ENCODE measurements around the gene AK5. TPM values are rescaled to one million over a fixed set of nuclear protein-coding genes. Genes with fewer than 3 reads are reported as not detected.

Gene AK5
- polyA plus RNA-seq, 1 donor (not counting 4 experiments of a cell fraction or from before 2014, with no cell fraction given): 0.30 TPM

DNA sequence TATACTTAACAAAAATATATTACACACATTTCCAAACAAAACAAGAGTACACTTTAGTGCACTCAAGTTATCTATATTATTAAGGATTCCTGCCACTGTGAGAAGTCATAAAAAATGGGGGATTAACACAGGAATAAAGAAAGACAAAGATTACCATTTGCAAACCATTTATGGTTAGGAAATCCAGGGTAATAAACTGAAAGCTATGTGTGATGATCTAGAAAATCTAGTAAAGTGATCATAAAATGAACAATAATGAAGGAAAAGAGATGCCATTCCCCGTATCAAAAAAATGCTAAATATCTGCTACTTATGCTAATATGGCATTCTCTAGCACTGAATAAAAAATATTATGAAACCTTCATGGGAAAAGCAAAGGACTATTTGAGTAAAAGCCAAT is 101.4 kb downstream of the AK5 start:
- no peaks in the 10 kb centered on the region for H4K20me1 ChIP-seq (ENCODE audit: control insufficient read depth, extremely low read depth, insufficient read depth, low read length)
- H3K36me3 ChIP-seq (ENCODE audit: control insufficient read depth in 2 of 2, extremely low read depth in 1 of 2, insufficient read depth in 2 of 2, low read length in 2 of 2): no peaks in the 10 kb centered on the region
- H3K27me3 ChIP-seq (ENCODE audit: control insufficient read depth, extremely low read depth, insufficient read depth, low read length): no peaks in the 10 kb centered on the region
- H3K79me2 ChIP-seq (ENCODE audit: control insufficient read depth, insufficient read depth, low read length): no peaks in the 10 kb centered on the region
- no peak overlapping the region for H3K4me2 ChIP-seq (ENCODE audit: control insufficient read depth, extremely low read depth, insufficient read depth, low read depth, low read length)
- H2AFZ ChIP-seq (ENCODE audit: control insufficient read depth, low read length): no peak overlapping the region
- no peaks in the 10 kb centered on the region for H3K9me3 ChIP-seq (ENCODE audit: control insufficient read depth, low read depth, low read length)
- TF ChIP-seq, protein P1, sequence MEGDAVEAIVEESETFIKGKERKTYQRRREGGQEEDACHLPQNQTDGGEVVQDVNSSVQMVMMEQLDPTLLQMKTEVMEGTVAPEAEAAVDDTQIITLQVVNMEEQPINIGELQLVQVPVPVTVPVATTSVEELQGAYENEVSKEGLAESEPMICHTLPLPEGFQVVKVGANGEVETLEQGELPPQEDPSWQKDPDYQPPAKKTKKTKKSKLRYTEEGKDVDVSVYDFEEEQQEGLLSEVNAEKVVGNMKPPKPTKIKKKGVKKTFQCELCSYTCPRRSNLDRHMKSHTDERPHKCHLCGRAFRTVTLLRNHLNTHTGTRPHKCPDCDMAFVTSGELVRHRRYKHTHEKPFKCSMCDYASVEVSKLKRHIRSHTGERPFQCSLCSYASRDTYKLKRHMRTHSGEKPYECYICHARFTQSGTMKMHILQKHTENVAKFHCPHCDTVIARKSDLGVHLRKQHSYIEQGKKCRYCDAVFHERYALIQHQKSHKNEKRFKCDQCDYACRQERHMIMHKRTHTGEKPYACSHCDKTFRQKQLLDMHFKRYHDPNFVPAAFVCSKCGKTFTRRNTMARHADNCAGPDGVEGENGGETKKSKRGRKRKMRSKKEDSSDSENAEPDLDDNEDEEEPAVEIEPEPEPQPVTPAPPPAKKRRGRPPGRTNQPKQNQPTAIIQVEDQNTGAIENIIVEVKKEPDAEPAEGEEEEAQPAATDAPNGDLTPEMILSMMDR (optimal IDR thresholded peaks at IDR 0.05 in 1 of 3, IDR thresholded peaks at IDR 0.05 in 1 of 3, conservative IDR thresholded peaks at IDR 0.05 in 1 of 3; ENCODE audit: extremely low read depth in 1 of 3, insufficient read depth in 2 of 3, low read length in 3 of 3): no peak
- no peak for TF ChIP-seq EZH2 (IDR thresholded peaks at IDR 0.05; ENCODE audit: low read length)
- no peak for DNase-seq (ENCODE audit: low read depth, low spot score)
- H3K4me3 ChIP-seq (ENCODE audit: control insufficient read depth in 2 of 3, extremely low read depth in 1 of 3, insufficient read depth in 2 of 3, low read depth in 1 of 3, low read length in 3 of 3): no peak overlapping the region
- dilution Hi-C loops (cut with MboI; ENCODE audit: extremely low pct_ligation_motif_present, low sequenced_read_pairs): no loop called here
- H3K4me1 ChIP-seq (ENCODE audit: control insufficient read depth, extremely low read depth, insufficient read depth, low read length): no peaks in the 10 kb centered on the region
- no peak for FAIRE-seq
- H3K9ac ChIP-seq (ENCODE audit: control insufficient read depth, extremely low read depth, insufficient read depth, low read length): no peak overlapping the region
- H3K9me1 ChIP-seq (ENCODE audit: control insufficient read depth, extremely low read depth, insufficient read depth, low read length): no peaks in the 10 kb centered on the region
- no peak overlapping the region for H3K27ac ChIP-seq (ENCODE audit: control insufficient read depth, insufficient read depth, low read length)

DNA sequence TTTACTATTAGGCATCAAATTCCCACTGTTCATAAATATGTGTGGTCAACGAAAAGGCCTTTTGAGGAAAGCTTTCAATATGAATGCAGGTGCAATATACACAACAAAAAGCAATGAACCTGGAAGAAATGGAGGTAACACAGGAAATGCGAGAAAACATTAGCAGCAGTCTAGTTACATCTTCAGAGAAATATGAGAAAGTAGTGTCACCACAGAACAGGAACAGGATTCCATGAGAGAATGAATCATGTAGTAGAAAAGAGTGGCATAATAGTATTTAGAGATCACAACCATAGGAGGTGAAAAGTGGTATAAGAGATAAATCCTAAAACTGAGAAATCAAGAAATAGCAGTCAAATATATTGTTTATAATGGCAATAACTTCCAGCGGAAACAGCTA is 103.7 kb downstream of the AK5 start:
- Histone ChIP-seq H2AFZ (ENCODE audit: control insufficient read depth, low read length) (no peak overlapping the region), H3K4me2 (ENCODE audit: control insufficient read depth, extremely low read depth, insufficient read depth, low read depth, low read length) (no peak overlapping the region), H3K9ac (ENCODE audit: control insufficient read depth, extremely low read depth, insufficient read depth, low read length) (no peak overlapping the region), H3K27ac (ENCODE audit: control insufficient read depth, insufficient read depth, low read length) (no peak overlapping the region), H3K36me3 (ENCODE audit: control insufficient read depth in 2 of 2, extremely low read depth in 1 of 2, insufficient read depth in 2 of 2, low read length in 2 of 2) (no peaks in the 10 kb centered on the region), H3K4me3 (ENCODE audit: control insufficient read depth in 2 of 3, extremely low read depth in 1 of 3, insufficient read depth in 2 of 3, low read depth in 1 of 3, low read length in 3 of 3) (no peak overlapping the region), H3K9me1 (ENCODE audit: control insufficient read depth, extremely low read depth, insufficient read depth, low read length) (no peaks in the 10 kb centered on the region), H3K79me2 (ENCODE audit: control insufficient read depth, insufficient read depth, low read length) (no peaks in the 10 kb centered on the region), H3K9me3 (ENCODE audit: control insufficient read depth, low read depth, low read length) (no peaks in the 10 kb centered on the region), H3K27me3 (ENCODE audit: control insufficient read depth, extremely low read depth, insufficient read depth, low read length) (no peaks in the 10 kb centered on the region), H3K4me1 (ENCODE audit: control insufficient read depth, extremely low read depth, insufficient read depth, low read length) (no peaks in the 10 kb centered on the region), H4K20me1 (ENCODE audit: control insufficient read depth, extremely low read depth, insufficient read depth, low read length) (no peaks in the 10 kb centered on the region)
- FAIRE-seq: no peak
- TF ChIP-seq EZH2 (IDR thresholded peaks at IDR 0.05; ENCODE audit: low read length): no peak
- TF ChIP-seq, protein P1 (optimal IDR thresholded peaks at IDR 0.05 in 1 of 3, IDR thresholded peaks at IDR 0.05 in 1 of 3, conservative IDR thresholded peaks at IDR 0.05 in 1 of 3; ENCODE audit: extremely low read depth in 1 of 3, insufficient read depth in 2 of 3, low read length in 3 of 3): no peak
- dilution Hi-C loops (cut with MboI; ENCODE audit: extremely low pct_ligation_motif_present, low sequenced_read_pairs): no loop called here
- DNase-seq (ENCODE audit: low read depth, low spot score): no peak
